Fibroblast of lung (primary cell): ENCODE measurements around the gene NFATC2IP. TPM values are rescaled to one million over a fixed set of nuclear protein-coding genes. Genes with fewer than 3 reads are reported as not detected.

Source experiments
- DNase-seq, 2 donors: peaks; one replicate each; pipeline versions ENCODE4 v3.0.0 to v3.0.0-alpha.2; 2010; ENCODE audit warnings: low read depth in 2 of 2
- H2AFZ ChIP-seq: 2 replicates; pipeline ENCODE4 v1.5.1; 2012; ENCODE audit warnings: low read length, control low read depth, inconsistent platforms
- H3K27ac ChIP-seq: 2 replicates; pipeline ENCODE4 v1.5.1; 2011; ENCODE audit warnings: low read length, control low read depth; ENCODE audit not compliant: insufficient read depth
- H3K27me3 ChIP-seq: 2 replicates; pipeline ENCODE4 v1.5.1; 2011; ENCODE audit warnings: mild to moderate bottlenecking, low read length; ENCODE audit not compliant: control insufficient read depth, insufficient read depth
- H3K36me3 ChIP-seq: 2 replicates; pipeline ENCODE4 v1.5.1; 2011; ENCODE audit warnings: low read length; ENCODE audit not compliant: control insufficient read depth, insufficient read depth
- H3K4me1 ChIP-seq: 2 replicates; pipeline ENCODE4 v1.5.1; 2011; ENCODE audit warnings: low read length; ENCODE audit not compliant: control insufficient read depth, insufficient read depth; ENCODE audit errors: extremely low read depth
- H3K4me2 ChIP-seq: 2 replicates; pipeline ENCODE4 v1.5.1; 2011; ENCODE audit warnings: low read length, control low read depth; ENCODE audit not compliant: insufficient read depth; ENCODE audit errors: extremely low read depth
- H3K4me3 ChIP-seq, 4 experiments: fragments of 200-600 bp in 1 of 4; sonication (generic) in 1 of 4; replicated peaks in 1 of 4; 2 replicates each; pipeline ENCODE4 v1.5.1; 2011 to 2016; ENCODE audit warnings: low read length in 4 of 4, low read depth in 3 of 4, mild to moderate bottlenecking in 3 of 4, control low read depth in 2 of 4, inconsistent platforms in 1 of 4, mixed read lengths in 1 of 4; ENCODE audit not compliant: insufficient read depth in 1 of 4; ENCODE audit errors: control extremely low read depth in 1 of 4
- H3K79me2 ChIP-seq: 2 replicates; pipeline ENCODE4 v1.5.1; 2012; ENCODE audit warnings: mild to moderate bottlenecking, low read length, inconsistent platforms; ENCODE audit not compliant: control insufficient read depth, insufficient read depth
- H3K9ac ChIP-seq: 2 replicates; pipeline ENCODE4 v1.5.1; 2011; ENCODE audit warnings: mild to moderate bottlenecking, low read length, control low read depth; ENCODE audit not compliant: insufficient read depth
- H3K9me3 ChIP-seq: 2 replicates; pipeline ENCODE4 v1.5.1; 2012; ENCODE audit warnings: low read depth, low read length; ENCODE audit not compliant: control insufficient read depth, insufficient read depth
- H4K20me1 ChIP-seq: 2 replicates; pipeline ENCODE4 v1.5.1; 2011; ENCODE audit warnings: low read length; ENCODE audit not compliant: control insufficient read depth, insufficient read depth; ENCODE audit errors: extremely low read depth
- CTCF ChIP-seq, 2 donors: IDR thresholded peaks in 1 of 2; conservative IDR thresholded peaks in 1 of 2; 1 replicate in 1 of 2; 2 replicates in 1 of 2; pipeline ENCODE4 v1.5.1; 2011 to 2012; ENCODE audit warnings: low read length in 2 of 2, control low read depth in 1 of 2, inconsistent platforms in 1 of 2, low read depth in 1 of 2, mild to moderate bottlenecking in 1 of 2
- EZH2 ChIP-seq: IDR thresholded peaks from 2 replicates; pipeline ENCODE4 v1.5.1; 2012; ENCODE audit warnings: low read length, control low read depth, mild to moderate bottlenecking; ENCODE audit errors: missing control alignments
- polyA plus RNA-seq, 2 donors: library from polyadenylated mRNA; depleted of rRNA in 1 of 2; stranded (reverse) in 1 of 2; unstranded in 1 of 2; fragments of >200 nt; gene quantifications; 2 replicates each; pipeline ENCODE4 v1.2.1, GENCODE V29; 2011 to 2012; ENCODE audit warnings: missing spikeins in 1 of 2
- total RNA-seq: library from RNA; depleted of rRNA; stranded (reverse); fragments of >200 nt; gene quantifications from 2 replicates; pipeline ENCODE4 v1.2.1, GENCODE V29; 2014

NFATC2IP gene
- total and polyA plus RNA-seq, 2 donors (not counting 1 experiment from before 2014, with no cell fraction given): 16.0 to 25.6 TPM

DNA sequence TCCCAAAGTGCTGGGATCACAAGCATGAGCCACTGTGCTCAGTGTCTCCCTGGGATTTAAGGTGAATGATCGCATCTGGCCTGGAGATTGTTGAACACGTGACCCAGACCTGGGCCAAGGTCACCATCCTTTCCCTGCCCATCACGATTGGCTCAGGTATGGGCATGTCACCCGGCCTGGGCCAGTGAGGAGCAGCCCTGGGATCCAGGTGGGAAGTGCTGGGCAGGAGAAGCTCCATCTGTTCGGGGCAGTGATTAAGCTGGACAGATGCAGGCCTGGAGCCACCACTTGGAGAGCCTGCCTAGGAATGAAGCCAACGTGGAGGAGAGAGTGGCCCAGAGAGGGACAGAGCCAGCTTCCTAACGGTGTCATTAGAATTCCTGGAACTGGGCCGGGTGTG lies 41.0 kb downstream of the NFATC2IP start:
- H3K4me1 ChIP-seq: no peaks in the 10 kb centered on the region
- no peaks in the 10 kb centered on the region for H3K79me2 ChIP-seq
- no peak overlapping the region for H3K9ac ChIP-seq
- no peaks in the 10 kb centered on the region for H3K27me3 ChIP-seq
- TF ChIP-seq EZH2: no peak
- no peak for TF ChIP-seq CTCF (conservative IDR thresholded peaks at IDR 0.05 in 1 of 2, IDR thresholded peaks at IDR 0.05 in 1 of 2; ENCODE audit: low read depth in 1 of 2, low read length in 2 of 2)
- H3K4me3 ChIP-seq: no peak overlapping the region
- no peaks in the 10 kb centered on the region for H4K20me1 ChIP-seq
- no peak overlapping the region for H3K27ac ChIP-seq
- no peak overlapping the region for H2AFZ ChIP-seq
- H3K9me3 ChIP-seq: no peaks in the 10 kb centered on the region
- H3K36me3 ChIP-seq: no peaks in the 10 kb centered on the region
- H3K4me2 ChIP-seq: no peak overlapping the region
- DNase-seq: no peak

DNA sequence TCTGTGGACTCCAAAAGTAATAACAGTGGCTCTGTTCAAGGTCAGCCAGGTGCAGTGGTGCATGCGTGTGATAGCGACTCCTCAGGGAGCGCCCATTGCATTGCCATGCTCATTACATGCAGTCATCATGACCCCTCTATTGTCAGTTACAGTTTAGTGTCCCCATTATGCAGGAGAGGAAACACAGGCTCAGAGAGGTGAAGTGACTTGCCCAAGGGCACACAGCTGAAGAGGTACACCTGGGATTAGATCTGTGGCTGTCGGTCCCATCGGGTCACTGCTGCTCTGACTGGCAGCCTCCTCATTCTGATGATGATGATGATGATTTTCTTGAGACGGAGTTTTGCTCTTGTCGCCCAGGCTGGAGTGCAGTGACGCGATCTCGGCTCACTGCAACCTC lies 41.8 kb downstream of the NFATC2IP start:
- Histone ChIP-seq H3K9ac (no peak overlapping the region), H2AFZ (no peak overlapping the region), H3K27me3 (no peaks in the 10 kb centered on the region), H3K36me3 (no peaks in the 10 kb centered on the region), H3K27ac (no peak overlapping the region), H3K79me2 (no peaks in the 10 kb centered on the region), H3K4me2 (no peak overlapping the region), H3K9me3 (no peaks in the 10 kb centered on the region), H3K4me3 (no peak overlapping the region), H4K20me1 (no peaks in the 10 kb centered on the region), H3K4me1 (no peaks in the 10 kb centered on the region)
- DNase-seq: no peak
- no peak for TF ChIP-seq CTCF (conservative IDR thresholded peaks at IDR 0.05 in 1 of 2, IDR thresholded peaks at IDR 0.05 in 1 of 2; ENCODE audit: low read depth in 1 of 2, low read length in 2 of 2)
- no peak for TF ChIP-seq EZH2

DNA sequence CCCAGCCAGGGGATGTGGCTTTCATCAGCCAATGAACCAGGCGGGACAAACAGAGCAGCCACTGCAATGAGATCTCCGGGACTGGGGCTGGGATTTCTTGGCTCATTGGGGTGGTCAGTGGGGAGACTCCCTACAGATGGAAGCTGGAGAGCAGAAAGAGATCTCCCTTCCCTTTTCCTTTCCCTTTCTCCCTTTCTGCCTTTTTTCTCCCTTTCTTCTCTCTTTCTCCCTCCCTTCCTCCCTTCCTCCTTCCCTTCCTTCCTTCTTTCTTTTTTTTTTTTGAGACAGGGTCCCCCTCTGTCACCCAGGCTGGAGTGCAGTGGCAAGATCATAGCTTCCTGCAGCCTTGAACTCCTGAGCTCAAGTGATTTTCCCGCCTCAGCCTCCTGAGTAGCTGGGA lies 48.1 kb downstream of the NFATC2IP start:
- DNase-seq: no peak
- H3K79me2 ChIP-seq: no peaks in the 10 kb centered on the region
- H3K4me1 ChIP-seq: no peaks in the 10 kb centered on the region
- H3K4me3 ChIP-seq: no peak overlapping the region
- no peaks in the 10 kb centered on the region for H4K20me1 ChIP-seq
- H3K9ac ChIP-seq: no peak overlapping the region
- TF ChIP-seq CTCF (conservative IDR thresholded peaks at IDR 0.05 in 1 of 2, IDR thresholded peaks at IDR 0.05 in 1 of 2; ENCODE audit: low read depth in 1 of 2, low read length in 2 of 2): no peak
- no peak for TF ChIP-seq EZH2
- H3K27me3 ChIP-seq: no peaks in the 10 kb centered on the region
- H3K36me3 ChIP-seq: no peaks in the 10 kb centered on the region
- no peak overlapping the region for H3K27ac ChIP-seq
- H3K9me3 ChIP-seq: no peaks in the 10 kb centered on the region
- no peak overlapping the region for H2AFZ ChIP-seq
- H3K4me2 ChIP-seq: no peak overlapping the region
